HG02763 (cell line): ENCODE measurements around the gene TPD52L1.
"Not testable (repeated sequence)": the region's sequence is repeated elsewhere in the genome, so short reads cannot be mapped to it uniquely, and the experiment has no call there.

ENCODE experiments used
- ATAC-seq: cut with Tn5 transposase; IDR thresholded peaks from one replicate; pipeline ENCODE4 v1.9.1; 2021; ENCODE audit warnings: mild to moderate bottlenecking, moderate library complexity; ENCODE audit not compliant: unreplicated experiment

TPD52L1 gene

DNA sequence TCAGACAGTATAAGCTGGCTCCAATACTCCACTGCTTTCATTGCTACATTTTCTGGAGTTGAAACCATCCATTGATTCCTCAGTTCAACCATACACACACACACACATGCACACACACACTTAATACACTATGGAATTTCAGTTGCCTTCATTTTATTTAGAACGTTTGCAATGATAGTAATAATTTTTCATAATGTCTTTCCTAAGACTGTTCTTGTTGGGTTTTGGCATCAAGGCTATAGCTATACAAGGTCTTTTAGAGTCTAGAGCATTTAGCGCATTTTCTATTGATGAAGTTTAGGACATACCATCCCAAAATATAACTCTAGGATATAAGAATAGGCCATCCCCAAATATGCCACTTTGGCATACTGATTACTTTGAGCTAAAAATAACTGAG lies 15.5 kb upstream of the TPD52L1 start:
- no peak for ATAC-seq

GRCh38 chr6:125140808-125141207 lies 12.8 kb upstream of the TPD52L1 start:
- no peak for ATAC-seq

DNA sequence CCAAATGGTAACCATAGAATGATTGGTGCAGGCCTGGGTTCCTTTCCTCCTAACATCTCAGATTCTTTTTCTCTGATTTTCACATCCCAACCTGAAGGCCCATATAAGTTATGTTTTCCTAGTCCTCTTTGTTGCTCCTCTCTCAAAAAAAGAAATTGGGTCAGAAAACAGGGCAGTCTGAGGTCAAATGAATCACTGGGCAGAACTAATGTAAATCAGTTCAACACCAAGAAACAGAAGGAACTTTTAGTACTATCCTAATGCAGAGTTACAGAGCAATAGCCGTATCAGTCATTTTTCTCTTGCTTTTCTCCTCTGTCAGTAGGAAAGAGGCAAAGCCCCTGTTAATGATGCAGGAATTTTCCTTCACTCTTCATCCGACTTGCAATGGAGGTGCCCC lies 11.0 kb upstream of the TPD52L1 start:
- ATAC-seq: no peak

DNA sequence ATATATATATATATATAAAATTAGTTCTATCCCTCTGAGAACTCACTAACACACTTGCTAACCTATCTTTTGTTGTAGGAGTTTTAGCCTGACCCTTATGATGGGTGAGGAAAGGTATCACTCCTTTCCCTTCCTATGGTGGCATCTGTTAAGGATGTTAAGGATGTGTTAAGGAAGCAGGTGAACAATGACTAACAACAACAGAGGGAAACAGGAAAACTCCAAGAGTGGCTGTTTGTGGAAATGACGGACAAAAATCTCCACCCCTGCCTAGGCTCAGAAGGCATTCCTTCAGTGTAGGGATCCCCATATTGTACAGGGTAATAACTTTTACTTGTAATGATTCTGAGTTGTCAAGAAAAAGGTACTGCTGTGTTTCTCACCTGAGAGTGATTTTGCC lies 8.8 kb upstream of the TPD52L1 start:
- no peak for ATAC-seq

GRCh38 chr6:125149256-125150144 lies 4.1 kb upstream of the TPD52L1 start:
- no peak for ATAC-seq

GRCh38 chr6:125151700-125152099 lies 1.9 kb upstream of the TPD52L1 start:
- no peak for ATAC-seq

GRCh38 chr6:125154118-125154760 lies 666 bp downstream of the TPD52L1 start:
- ATAC-seq: no peak

DNA sequence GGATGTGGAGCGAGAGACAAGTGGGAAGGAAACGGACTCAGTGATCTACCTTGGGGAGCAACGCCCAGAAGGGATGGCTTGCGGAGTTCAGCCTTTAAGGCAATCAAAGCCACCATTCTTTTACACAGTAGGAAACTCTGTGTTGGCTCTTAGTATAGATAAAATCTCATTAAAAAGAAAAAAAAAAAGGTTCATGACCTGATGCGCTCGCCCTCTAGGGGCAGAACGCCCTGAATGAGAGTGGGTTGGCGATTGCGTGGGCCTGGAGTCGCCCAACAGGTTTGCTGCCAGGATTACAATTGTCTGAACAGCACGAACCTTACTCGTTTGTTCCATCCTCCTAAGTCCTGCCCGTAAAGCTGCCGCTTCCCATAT lies 1.2 kb downstream of the TPD52L1 start:
- ATAC-seq: no peak

GRCh38 chr6:125155344-125155743 lies 1.8 kb downstream of the TPD52L1 start:
- no peak for ATAC-seq

DNA sequence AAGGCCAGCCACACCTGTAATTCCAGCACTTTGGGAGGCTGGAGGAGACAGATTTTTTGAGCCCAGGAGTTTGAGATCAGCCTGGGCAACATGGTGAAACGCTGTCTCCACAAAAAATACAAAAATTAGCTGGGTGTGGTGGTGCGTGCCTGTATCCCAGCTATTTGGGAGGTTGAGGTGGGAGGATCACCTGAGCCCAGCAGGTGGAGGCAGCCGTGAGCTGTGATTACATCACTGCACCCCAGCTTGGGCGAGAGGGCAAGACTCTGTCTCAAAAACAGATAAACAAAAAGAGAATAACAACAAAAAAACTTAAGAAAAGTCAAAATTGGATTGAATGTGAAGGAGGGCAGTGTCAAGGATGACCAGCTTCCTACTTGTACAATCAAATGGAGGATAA lies 2.9 kb downstream of the TPD52L1 start:
- ATAC-seq: no peak

DNA sequence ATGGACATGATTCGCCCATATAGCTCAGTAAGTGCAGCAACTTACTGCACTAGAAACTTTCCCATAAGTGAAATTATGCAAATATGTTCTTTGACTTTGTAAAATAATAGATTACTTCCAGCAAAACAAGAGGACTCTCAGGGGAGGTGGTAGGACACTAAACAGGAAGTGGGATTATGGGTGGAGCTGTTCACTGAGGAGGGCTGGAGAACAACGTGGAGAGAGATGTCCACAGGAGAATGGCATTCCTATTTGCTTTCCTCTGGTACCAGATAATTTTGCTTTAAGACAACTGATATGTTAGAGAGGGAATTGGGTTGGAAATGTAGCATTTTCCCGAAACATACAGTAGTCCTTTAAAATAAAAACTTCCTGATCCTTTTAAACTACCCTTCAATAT lies 3.7 kb downstream of the TPD52L1 start:
- ATAC-seq: no peak

GRCh38 chr6:125157725-125158124 lies 4.2 kb downstream of the TPD52L1 start:
- no peak for ATAC-seq

- not testable (repeated sequence) for ATAC-seq
Observed at GRCh38 chr6:125163339-125163738, 9.8 kb downstream of the TPD52L1 start.

GRCh38 chr6:125163811-125164210 lies 10.2 kb downstream of the TPD52L1 start:
- ATAC-seq: no peak

DNA sequence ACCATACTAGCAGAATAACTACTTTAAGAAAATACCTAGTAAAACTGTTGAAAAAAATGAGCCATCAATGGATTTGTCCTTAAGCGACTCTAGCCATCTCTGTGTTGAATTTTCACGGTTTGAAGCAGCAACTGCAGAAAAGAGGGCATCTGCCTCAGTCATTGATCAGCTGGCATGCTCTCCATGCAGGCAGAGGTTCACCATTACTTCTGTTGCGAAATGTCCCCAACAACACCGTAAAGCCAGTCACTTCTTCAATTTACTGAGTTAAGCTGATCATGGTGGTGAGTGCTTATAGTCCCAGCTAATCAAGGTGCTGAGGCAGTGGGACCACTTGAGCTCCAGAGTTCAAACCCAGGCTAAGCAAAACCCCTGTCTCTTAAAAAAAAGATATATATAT lies 11.1 kb downstream of the TPD52L1 start:
- no peak for ATAC-seq

DNA sequence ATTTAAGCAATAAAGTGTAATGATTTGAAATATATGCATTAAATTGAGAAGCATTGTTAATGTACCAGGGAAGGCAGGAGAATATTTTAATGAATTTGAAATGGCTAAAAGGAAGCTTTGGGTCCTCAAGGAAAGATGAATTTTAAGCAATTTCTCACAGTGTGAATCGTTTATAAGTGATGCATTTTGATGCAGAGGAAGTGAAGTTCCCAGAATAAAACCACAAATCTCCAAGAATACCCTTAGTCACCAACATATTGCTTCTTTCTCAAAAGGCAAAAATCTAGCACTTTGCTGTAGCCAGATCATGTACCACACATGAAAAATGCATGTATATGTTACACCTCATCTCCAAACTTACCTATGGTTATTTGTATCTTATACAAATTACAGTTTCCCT lies 11.7 kb downstream of the TPD52L1 start:
- ATAC-seq: no peak

DNA sequence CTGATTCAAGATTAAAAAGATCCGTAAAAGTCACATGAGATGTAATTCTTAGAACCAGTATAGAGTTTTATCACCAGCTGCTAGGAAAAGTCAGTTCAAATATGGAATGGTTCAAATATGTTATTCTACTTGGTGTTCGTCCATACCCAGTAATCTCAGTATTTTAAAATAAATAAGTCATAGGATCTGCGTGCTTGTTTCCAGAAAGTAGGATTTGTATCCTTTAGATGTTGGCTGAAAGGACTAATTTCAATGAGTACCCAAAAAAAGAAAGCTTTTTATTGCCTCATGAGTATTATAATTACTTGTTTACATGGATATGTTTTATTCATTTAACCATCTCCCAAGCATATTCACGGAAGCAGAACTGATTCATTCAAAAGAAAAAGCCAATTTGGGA lies 12.2 kb downstream of the TPD52L1 start:
- no peak for ATAC-seq

- ATAC-seq: no peak
Observed at GRCh38 chr6:125166711-125167110, 13.1 kb downstream of the TPD52L1 start.

DNA sequence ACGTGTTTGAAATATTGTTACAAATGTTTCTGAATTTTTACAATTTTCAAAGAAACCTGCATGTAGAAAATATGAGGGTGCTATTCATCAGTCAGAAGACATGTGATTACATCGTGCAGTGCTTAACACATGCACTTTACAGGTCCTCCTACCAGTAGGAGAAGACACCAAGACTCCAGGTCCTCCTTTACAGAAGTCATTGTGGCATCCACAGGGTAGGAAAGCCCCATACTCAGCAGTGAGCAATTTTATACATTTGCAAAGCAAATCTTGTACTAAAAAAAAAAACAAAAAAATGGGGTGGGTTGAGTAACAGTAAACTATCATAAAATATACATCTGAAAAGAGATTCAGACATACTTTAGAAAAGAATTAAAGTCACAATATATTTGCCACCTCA lies 14.0 kb downstream of the TPD52L1 start:
- no peak for ATAC-seq

- ATAC-seq: no peak
Observed at GRCh38 chr6:125169058-125169457, 15.5 kb downstream of the TPD52L1 start.

GRCh38 chr6:125169522-125169921 lies 15.9 kb downstream of the TPD52L1 start:
- ATAC-seq: no peak

- no peak for ATAC-seq
Observed at GRCh38 chr6:125170376-125170775, 16.8 kb downstream of the TPD52L1 start.
